Activated CD4-positive, alpha-beta T cell treated with anti-CD3 and anti-CD28 coated beads for 48 hours (primary cell): ENCODE data around the gene KIAA0825.

Source experiments
- DNase-seq: peaks from one replicate; pipeline ENCODE4 v3.0.0-alpha.2; 2020

The KIAA0825 gene

GRCh38 chr5:94508461-94509148 lies 109.8 kb downstream of the KIAA0825 start:
- DNase-seq = no peak

- no peak for DNase-seq
Measured at GRCh38 chr5:94505327-94506068, 112.9 kb downstream of the KIAA0825 start.

- no peak for DNase-seq
Measured at GRCh38 chr5:94503677-94504076, 114.7 kb downstream of the KIAA0825 start.

GRCh38 chr5:94501365-94501764 lies 117.0 kb downstream of the KIAA0825 start:
- DNase-seq = no peak

GRCh38 chr5:94499806-94500205 lies 118.6 kb downstream of the KIAA0825 start:
- DNase-seq = no peak

DNA sequence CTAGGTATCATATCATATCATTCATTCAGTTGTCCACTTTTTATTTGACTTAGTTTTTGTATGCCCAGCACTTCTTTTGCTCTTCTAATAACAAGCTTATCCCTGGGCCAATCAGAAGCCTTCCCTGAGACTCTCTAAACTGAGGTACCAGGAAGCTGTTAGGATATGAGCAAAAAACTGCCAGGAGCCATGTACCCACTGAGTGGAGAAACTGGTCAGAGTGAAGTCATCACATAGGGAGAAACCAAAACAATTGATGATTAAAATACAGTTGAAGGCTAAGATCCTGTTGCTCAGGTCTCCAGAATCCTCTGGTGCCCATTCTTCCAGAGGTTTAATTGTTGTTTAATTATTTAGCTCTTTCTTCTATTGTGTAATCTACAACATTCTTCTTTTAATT lies 120.2 kb downstream of the KIAA0825 start:
- DNase-seq = no peak

GRCh38 chr5:94485067-94485466 lies 133.3 kb downstream of the KIAA0825 start:
- no peak for DNase-seq

DNA sequence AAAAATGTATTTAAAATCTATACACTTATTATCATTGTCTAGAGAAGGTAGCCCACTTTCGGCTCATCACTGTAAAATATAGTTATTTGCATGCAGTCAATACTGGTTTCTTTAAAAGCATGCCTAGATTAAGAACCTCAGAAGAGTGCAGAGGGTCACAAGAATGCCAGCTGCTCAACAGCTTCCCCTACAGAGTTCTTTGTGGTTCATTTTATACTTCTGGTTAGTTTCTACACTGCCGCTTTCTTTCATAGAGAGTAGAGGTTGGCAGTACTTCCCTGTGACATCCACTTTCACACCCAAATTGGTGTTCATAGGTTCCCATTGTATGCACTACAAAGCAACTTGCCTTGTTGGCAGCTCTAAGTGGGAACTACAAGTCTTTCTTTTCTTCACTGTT lies 137.3 kb downstream of the KIAA0825 start:
- DNase-seq = no peak

DNA sequence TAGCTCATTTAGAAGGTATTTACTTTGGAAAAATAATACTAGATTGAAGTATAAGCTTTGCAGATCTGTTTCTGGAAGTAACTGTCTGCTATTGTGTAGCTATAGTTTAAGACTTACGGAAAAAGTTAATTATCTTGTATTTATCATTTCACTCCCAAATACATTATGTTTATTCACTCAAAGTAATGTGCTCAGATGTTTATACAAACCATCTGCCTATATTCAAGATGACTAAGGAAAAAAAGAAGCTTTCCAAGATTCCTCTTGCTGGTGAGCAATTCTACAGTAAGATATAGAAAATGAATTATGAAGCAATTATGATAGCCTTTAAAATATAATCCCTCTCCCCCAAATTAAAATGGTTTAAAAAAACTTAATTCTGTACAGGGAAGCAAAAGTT lies 137.9 kb downstream of the KIAA0825 start:
- no peak for DNase-seq

DNA sequence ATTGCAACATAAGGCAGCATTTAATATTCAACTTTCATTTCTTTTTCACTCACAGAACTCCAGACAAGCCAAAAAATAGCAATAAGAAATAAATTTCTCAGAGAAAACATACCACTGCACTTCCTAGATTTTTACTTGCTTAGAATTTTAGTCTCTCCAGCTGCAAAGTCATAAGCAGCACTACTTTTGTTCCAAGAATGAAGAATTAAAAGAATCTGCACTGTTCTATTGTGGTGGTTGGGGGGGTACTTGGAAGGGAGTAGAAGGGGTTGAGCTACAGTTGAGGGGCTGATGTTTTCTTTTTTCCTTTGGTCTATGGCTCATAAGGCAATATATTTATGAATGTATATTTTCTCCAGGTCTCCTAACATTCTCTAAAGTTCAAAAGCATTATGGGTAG lies 144.5 kb downstream of the KIAA0825 start:
- DNase-seq = no peak

- DNase-seq = no peak
Measured at GRCh38 chr5:94471521-94471920, 146.9 kb downstream of the KIAA0825 start.

DNA sequence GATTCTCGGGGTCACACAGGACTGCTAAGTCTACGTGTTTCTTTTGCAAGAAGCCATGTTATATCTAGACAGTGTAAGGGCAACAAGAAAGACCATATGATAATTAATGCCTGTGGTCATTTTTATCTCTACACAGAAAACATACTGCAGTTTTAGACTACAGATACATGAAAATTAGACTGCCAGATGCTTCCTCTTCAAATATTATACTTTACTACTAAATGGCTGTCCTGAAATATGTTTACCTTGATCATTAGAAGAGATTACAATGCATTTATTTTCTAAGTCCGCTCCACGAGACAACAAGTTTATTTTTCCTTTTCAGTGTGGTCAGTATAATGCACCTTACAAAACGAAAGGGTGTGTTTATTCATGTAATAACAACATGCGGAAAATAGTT lies 147.6 kb downstream of the KIAA0825 start:
- DNase-seq = no peak

DNA sequence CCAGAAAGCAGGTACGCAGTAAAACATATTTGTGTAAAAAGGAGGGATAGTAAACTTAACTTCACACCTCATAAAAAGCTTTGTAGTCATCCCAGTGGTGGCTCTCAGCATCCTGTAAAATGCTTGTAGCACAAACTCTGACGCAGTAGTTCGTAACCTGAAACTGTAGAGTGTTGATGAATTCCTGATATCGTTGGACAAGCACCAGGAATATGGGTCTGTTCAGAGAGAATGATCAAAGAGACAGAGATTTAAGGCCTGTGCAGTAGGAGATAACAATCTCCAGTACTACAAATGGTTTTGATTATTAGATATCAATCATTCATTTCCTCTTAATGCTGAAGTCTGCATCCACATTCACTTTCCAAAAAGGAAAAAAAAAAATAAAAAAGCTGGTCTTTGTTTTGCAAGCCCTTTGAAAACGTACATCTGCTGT lies 148.5 kb downstream of the KIAA0825 start:
- DNase-seq = no peak

DNA sequence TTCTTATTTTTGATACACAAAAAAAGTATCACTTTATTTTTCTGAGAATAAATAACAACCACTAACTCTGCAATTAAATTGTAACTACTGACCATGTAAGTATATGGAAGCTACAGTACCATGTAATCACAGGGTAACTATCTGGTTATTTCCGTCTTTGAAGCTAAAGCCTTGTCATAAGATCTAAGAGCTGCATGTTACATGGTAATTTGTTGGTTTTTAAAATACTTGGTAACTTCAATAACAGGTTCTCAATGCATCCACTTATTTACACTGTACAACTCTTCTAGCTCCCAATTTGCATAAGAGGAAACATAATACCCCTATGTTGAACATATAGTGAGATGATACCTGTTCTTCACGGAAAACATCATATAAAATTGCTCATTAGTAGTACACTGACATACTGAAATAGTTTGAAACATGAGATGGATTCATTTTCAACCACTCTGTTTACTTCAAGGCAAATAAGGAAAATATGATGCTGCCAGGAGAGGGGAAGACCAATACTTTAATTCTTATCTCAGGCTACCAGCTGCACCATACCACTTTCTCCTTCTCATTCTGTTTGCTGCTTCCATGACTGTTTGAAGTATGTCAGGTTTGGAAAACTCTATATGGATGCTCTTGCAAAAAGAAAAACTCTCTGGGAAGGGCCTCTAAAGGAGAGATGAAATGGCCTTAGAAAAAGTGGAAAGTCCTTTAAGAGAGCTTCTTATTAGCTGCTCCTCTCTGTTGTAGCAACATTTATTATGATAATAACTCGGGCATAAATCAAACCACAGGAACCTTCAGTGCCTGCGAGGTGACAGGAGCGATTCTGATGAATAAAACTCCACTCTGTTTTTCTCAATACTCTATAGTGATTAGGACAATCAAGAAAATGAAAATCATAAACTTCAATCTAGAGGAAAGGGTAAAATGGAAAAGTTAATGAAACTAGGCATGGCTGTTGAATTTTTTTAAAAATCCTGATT lies 150.2 kb downstream of the KIAA0825 start:
- DNase-seq = no peak

DNA sequence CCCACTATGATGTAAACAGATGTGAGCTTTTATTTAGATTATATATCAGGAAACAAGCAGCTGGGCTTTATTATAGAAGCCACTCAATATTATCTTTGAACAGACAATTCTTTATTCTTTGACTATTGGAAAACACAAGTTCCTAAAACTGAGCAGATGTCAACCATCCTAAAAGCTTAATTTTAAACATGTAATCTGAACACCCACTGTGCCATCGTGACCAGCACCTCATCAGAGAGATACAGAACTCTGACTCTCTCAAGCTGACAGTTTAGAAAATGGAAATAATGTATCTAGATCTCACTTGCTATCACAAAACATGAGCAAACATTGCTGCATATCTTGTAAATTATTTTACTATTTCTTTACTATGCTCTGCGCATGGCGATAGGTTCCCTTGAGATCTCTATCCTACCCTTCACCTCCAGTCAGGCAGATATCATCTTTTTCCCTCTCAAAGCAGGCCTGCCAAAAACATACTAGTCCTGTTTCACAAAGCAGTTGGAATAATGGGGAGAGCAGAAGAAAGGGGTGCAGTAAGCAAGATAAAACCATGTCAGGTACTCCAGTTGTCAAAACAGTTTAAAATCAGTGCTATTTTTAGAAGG lies 151.0 kb downstream of the KIAA0825 start:
- no peak for DNase-seq

DNA sequence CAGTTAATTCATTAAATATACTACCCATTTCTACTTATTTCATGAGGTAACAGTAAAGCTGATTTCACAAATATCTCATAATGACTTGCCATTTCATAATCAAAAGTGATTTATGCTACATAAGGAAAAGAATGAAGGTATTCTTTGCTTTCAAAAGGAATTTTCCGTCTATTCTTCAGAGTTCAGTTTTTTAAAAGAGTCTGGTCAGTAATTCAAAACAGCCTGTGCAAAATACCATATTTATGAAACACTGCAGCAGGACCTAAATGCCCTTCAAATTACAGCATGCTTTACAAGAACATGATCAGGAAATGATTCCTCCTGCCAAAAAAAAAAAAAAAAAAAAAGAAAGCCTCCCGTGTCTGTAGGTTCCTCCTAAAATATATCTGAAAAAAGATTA lies 154.7 kb downstream of the KIAA0825 start:
- DNase-seq = no peak

DNA sequence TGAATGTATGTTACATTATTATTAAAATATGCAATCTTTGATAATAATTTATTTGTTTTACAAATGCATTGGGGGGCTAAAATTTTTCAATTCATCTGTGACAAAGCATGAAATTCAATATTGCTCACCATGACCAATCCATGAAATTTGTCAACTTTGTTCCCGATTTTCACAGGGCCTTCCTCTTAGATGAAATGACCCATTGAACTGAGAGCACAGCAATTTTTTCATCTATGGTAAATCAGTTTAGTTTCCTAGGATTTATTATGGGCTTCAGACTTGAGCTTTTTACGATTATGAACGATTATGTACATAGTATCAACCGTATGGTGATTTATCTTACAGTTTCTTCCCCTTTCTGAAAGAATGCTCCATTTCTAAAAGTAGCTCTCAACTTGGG lies 157.3 kb downstream of the KIAA0825 start:
- DNase-seq = no peak

GRCh38 chr5:94459915-94460314 lies 158.5 kb downstream of the KIAA0825 start:
- DNase-seq = no peak

GRCh38 chr5:94457788-94458187 lies 160.6 kb downstream of the KIAA0825 start:
- no peak for DNase-seq

GRCh38 chr5:94445726-94446125 lies 172.7 kb downstream of the KIAA0825 start:
- no peak for DNase-seq

DNA sequence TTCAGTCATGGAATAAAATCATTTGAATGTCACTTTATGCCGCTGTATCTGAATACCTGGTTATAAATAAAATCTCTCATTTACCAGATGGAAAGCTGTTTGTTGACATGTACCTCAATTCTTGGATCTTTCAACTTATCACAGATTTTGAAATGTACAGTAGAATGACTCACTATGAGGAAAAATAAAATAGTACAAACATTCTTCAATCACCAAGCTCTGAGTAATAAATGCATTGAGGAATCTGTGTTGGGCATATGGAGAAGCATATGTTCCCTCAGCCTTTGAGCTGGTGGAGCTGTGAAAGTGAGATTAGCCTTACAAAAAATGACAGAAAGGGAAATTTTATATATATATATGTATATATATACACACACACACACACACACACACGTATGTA lies 175.4 kb downstream of the KIAA0825 start:
- DNase-seq = no peak

GRCh38 chr5:94442076-94442475 lies 176.3 kb downstream of the KIAA0825 start:
- no peak for DNase-seq

DNA sequence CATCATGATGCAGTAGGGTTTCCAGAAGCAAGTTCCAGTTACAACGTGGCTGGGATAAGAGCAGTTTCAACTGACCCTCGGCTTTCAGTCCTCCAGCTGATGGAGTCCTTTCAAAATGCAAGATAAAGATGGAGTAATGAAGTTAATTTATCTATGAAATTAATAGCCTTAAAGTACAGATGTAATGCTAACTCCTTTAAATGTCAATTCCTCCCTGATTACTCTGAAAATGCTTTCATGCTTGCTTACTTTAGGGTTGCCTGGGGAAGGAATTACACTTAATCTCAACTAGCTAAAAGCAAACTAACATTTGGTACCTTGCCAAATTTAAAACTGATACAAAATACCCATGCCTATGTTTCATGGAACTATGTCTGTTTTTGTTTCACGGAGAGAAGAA lies 178.4 kb downstream of the KIAA0825 start:
- no peak for DNase-seq
